Dermis microvascular lymphatic vessel endothelial cell (primary cell): ENCODE data around the gene CLDN20. TPM values are rescaled to one million over a fixed set of nuclear protein-coding genes. Genes with fewer than 3 reads are reported as not detected.
"Not testable (repeated sequence)": the region's sequence is repeated elsewhere in the genome, so short reads cannot be mapped to it uniquely, and the experiment has no call there.

Source experiments
- DNase-seq, 2 donors: peaks; one replicate each; pipeline versions ENCODE4 v3.0.0 to v3.0.0-alpha.2; 2010; ENCODE audit warnings: low read depth in 2 of 2
- total RNA-seq: library from RNA; depleted of rRNA; stranded (reverse); fragments of >200 nt; gene quantifications from 2 replicates; pipeline ENCODE4 v1.2.1, GENCODE V29; 2014

The CLDN20 gene
- not detected in 2 replicates for total RNA-seq

DNA sequence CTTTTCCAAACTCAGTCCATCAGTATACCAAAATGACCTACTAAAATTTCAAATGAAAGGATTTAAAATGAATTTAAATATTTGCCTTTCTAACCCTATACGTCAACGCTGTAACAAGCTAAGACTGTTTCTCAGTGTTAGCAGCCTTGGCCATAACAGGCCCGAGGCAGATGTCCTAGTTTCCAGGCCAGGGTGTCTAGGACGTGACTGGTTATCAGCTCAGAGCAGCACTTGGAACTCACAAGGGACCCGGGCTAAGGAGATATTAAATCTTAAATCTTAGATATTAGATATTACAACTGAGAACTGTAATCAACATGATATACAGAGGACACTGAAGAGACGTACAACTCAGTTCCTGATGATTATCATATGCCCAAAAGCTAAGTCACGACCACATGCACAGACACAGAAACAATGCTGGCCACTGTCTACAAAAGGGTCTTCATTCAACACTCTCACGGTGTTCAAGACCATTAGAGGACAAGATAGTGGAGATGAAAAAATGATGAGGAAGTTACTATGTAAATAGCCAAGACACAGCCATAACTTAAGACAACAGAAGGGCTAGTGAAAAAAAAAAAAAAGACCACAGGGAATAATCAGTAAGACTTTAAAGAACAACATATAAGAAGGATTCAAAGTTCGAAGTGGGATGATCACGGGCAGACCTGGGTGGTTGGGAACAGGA, at the start of gene CLDN20:
Gene CLDN20, plus strand, starts transcription at position 641 of the 691 bp plus-strand sequence. CDS start 11,707 bp downstream, outside the sequence.
- DNase-seq, result no peak

- DNase-seq, result no peak
Measured at GRCh38 chr6:155215906-155216305, 47.9 kb upstream of the CLDN20 start.

DNA sequence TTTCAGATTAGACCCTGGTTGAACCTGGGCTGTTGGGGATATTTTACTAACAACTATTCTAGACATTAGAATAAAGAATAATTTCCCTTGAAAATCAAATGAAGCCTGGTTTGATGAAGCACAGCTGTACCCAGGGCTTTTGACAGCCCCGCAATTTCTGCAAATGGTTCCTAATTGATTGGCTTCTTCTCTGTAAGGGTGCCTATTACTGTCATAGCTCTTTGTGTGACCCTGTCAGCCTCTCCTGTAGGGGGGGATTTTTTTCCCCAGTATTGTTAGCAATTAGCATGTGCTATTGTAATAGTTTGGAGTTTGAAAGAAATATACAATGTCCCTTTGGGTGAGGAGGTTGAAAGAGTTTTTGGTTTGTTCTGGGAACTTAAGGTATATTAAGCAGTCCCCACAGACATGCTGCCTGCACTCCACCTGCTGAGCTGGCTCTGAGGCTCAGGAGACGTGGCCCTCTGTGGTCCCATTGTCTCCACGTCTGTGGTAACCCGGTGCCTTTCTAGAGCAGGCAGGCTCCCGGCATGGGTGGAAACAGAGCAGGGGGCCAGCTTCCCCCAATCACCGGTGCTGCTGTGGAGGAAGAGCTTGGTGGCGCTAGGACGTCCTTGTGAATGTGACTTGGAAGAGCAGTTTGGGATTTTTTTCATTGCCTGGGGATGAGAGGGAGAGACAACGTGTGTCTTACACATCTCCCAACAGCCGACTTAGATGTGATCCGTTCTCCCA, 47.3 kb upstream of the CLDN20 start:
- no peak for DNase-seq

DNA sequence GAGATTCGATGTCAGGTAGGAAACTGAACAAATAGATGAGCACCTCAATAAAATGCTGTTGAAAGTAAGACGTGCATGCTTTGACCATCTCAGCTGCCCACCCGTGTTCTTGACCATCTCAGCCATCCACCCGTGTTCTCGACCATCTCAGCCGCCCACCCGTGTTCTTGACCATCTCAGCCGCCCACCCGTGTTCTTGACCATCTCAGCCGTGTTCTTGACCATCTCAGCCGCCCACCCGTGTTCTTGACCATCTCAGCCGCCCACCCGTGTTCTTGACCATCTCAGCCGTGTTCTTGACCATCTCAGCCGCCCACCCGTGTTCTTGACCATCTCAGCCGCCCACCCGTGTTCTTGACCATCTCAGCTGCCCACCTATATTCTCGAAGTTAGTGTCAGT, 45.1 kb upstream of the CLDN20 start:
- DNase-seq, result not testable (repeated sequence)

GRCh38 chr6:155219299-155219698, 44.5 kb upstream of the CLDN20 start:
- DNase-seq, result no peak

- peak in 1 of 2 donors; percentile 66 for DNase-seq
Measured at GRCh38 chr6:155219858-155220301, 43.9 kb upstream of the CLDN20 start.

- DNase-seq, result no peak
Measured at GRCh38 chr6:155221086-155221485, 42.7 kb upstream of the CLDN20 start.

- no peak for DNase-seq
Measured at GRCh38 chr6:155222506-155222905, 41.3 kb upstream of the CLDN20 start.

DNA sequence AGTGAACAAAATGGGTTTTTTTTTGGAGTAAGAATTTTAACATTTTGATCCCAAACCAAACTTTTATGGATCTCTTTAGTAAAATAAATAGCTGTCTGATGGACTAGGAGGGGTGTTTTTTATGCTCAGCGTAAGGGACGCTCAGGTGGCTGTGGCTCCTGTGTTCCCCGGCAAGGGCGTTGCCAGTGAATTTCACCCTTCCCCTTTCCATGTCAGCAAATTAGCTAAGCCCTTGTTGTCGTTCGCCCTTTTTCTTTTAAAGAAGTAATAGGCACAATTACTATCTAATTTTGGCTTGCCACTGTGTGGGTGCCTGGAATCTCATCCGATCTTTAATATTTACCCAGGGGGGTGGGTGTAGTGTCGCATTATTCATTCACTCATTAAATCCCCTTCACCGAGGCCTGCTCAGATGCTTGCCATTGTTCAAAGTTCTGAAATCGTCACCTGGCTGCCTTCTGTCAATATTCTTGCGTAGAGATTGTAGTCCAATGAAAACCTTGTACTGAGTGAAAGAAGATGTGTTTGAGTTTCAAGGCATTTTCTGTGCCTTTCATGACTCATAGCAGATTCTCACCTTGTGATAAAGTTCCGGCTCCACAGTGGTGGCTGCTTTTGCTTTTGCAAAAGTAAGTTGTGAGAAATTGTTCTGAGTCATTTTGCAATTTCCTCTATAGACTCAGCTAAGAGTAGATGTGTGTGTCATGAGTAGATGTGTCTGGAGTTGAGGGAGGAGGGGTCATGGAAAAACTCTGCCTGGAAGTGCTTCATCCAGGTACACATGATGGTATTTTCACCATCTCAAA, 40.0 kb upstream of the CLDN20 start:
- DNase-seq, result peak in 1 of 2 donors; percentile 95

DNA sequence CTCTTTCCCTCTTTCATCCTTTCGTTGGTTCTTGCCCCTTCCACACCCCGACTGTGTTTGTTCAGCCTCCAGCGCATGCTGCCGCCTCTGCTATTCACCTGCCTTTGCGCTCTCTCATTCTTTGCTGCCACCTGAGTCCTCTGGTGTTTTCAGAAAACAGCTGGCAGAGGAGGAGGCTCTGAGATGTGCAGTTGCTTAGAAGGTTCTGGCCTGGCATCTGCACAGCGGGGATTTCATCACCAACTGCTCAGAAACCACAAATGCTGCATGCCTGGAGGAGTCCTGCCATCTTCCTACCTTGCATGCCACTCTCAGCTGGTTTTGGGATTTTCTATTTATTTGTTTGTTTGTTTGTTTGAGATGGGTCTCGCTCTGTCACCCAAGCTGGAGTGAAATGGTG, 39.2 kb upstream of the CLDN20 start:
- DNase-seq, result no peak

- no peak for DNase-seq
Measured at GRCh38 chr6:155227046-155227445, 36.8 kb upstream of the CLDN20 start.

- DNase-seq, result no peak
Measured at GRCh38 chr6:155228546-155229166, 35.2 kb upstream of the CLDN20 start.

DNA sequence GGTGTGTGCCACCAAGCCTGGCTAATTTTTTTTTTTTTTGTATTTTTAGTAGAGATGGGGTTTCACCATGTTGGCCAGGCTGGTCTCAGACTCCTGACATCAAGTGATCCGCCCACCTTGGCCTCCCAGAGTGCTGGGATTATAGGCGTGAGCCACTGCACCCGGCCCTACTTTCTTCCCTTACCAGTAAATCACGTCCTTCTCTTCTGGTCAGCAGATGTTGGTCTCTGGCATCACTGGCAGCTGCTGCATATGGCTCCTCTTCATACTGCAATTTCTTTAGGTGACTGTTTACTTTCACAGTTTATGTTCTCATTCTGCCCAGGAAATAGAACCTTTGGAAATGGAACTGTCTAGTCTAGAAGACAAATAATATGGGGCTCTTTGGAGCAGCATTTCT, 32.8 kb upstream of the CLDN20 start:
- not testable (repeated sequence) for DNase-seq

DNA sequence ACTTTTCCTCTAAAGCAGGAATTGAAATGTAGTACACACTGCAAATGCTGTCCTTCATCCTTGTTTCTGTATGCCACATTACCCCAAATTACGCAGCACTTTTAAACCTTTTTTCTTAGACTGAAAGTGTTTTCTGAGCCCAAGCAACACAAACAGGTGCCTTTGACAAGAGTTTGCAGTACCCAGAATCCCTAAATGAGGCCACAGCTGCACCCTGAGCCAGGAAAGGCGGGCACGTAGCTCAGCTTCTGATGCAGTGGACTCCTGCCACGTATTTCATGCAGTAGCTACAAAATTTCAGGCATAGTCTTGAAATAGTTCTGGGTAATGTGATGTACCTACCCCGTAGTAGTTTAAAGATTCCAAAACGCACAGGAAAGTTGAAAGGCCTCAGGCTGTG, 31.0 kb upstream of the CLDN20 start:
- DNase-seq, result no peak

GRCh38 chr6:155234167-155234566, 29.6 kb upstream of the CLDN20 start:
- no peak for DNase-seq

DNA sequence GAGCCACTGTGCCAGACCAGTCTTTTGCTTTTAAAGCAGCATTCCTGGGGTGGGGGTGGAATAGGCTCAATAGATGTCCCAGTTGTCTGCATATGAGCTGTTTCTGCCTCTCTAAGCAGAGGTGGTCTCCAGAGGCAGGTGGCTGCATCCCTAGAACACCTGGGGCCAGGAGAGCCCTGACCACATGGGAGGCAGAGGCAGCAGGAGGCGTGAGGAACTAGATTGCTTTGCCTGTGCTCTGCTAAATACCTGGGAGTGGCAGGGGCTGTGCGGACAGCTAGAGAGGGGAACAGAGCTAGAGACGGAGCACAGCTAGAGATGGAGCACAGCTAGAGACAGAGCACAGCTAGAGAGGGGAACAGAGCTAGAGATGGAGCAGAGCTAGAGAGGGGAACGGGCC, 29.1 kb upstream of the CLDN20 start:
- no peak for DNase-seq

GRCh38 chr6:155235087-155235486, 28.7 kb upstream of the CLDN20 start:
- no peak for DNase-seq

DNA sequence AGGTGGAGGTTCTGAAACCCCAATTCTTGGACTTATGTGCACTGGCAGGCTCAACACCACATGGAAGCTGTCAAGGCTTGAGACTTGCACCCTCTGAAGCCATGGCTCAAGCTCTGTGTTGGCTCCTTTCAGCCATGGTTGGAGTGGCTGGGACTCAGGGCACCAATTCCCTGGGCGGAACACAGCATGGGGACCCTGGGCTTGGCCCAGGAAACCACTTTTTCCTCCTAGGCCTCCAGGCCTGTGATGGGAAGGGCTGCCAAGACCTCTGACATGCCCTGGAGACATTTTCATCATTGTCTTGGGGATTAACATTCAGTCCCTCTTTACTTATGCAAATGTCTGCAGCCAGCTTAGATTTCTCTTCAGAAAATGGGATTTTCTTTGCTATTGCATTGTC, 26.2 kb upstream of the CLDN20 start:
- DNase-seq, result no peak

DNA sequence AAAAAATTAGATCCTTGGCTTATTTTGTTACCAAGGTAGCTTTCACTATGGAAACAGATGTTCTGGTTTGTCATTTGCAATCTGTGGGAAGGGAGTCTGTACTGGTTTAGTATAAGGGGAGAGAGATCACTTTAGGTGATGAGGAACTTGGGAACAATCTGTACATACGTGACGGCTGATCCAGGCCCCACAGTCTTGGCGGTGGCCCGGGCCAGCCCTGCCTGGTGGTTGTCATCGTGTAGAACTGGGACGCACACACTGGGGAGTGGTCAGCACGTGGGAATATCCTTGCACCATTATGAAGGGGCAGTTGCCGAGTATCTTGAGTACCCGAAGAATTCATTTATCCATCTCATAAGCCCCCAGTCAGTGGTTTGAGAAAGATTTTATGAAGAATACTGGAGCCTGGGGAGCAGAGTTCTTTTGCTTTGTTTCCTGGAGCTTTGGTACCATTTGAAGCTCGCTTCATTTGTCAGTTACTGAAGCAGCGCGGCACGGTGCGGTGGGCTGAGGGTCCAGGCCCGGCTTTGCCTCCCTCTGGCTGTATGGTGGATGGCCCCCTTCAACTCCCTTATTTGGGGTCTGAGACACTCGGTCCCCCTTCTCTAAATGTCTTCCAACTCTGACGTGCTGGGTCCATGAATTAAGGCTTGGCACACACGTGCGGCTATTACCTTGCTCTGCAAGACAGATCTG, 22.8 kb upstream of the CLDN20 start:
- no peak for DNase-seq

DNA sequence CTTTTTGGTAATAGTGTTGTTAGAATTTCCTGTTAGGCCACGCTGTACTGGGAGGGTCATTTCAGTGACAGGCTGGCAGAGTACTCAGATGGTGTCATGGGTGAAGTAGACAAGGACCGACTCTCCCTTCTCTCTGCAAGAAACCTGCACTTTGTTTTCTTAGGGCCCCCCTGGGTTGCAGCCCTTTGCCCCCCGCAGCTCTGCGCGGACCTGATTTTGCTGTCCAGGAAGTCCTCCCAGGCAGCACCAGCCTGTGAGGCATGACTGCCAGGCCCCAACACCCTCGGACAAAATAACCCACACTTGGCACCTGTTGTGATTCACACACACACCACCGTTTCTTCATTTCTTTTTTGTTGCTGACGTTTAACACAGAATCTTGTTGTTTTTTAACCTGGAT, 21.8 kb upstream of the CLDN20 start:
- no peak for DNase-seq

GRCh38 chr6:155244434-155244833, 19.4 kb upstream of the CLDN20 start:
- DNase-seq, result no peak
